Right lobe of liver (tissue), 6 donors: ENCODE measurements around the gene RIT2. TPM values are rescaled to one million over a fixed set of nuclear protein-coding genes. Genes with fewer than 3 reads are reported as not detected.

ENCODE experiments used
- ATAC-seq, 4 donors: fragments of 200-7000 bp; cut with Tn5 transposase; one replicate each; pipeline ENCODE4 v1.9.1; 2020; ENCODE audit warnings: mild to moderate bottlenecking in 4 of 4, moderate library complexity in 4 of 4
- DNase-seq, 3 donors: peaks; one replicate each; pipeline ENCODE4 v3.0.0-alpha.2; 2020
- H3K27ac ChIP-seq, 3 donors: fragments of 200-600 bp; one replicate each; pipeline ENCODE4 v1.8.0; 2022
- H3K27me3 ChIP-seq, 2 donors: fragments of 200-600 bp; one replicate each; pipeline ENCODE4 v1.8.0; 2022
- H3K36me3 ChIP-seq, 4 donors: fragments of 200-600 bp; sonication (generic) in 1 of 4; one replicate each; pipeline versions ENCODE4 v1.5.1 to v1.8.0; 2017 to 2022; ENCODE audit warnings: control low read depth in 1 of 4
- H3K4me1 ChIP-seq, 4 donors: fragments of 200-600 bp; sonication (generic) in 1 of 4; one replicate each; pipeline versions ENCODE4 v1.5.1 to v1.8.0; 2017 to 2022; ENCODE audit warnings: control low read depth in 1 of 4
- H3K4me3 ChIP-seq, 3 donors: fragments of 200-600 bp; one replicate each; pipeline ENCODE4 v1.8.0; 2022
- H3K9me3 ChIP-seq, 4 donors: fragments of 200-600 bp; sonication (generic) in 1 of 4; one replicate each; pipeline versions ENCODE4 v1.5.1 to v1.8.0; 2017 to 2022; ENCODE audit warnings: control low read depth in 1 of 4
- POLR2A ChIP-seq: fragments of 450-650 bp; IDR thresholded peaks from one replicate; pipeline ENCODE4 v1.6.1; 2017; ENCODE audit warnings: antibody characterized with exemption, mild to moderate bottlenecking
- WGBS: methylation state at CpG from one replicate; pipeline ENCODE4 v1.1.6; 2018; ENCODE audit warnings: low coverage, low lambda C conversion rate; ENCODE audit not compliant: insufficient coverage; ENCODE audit errors: missing lambda C conversion rate; 5-methylcytosine and 5-hydroxymethylcytosine counted together
- intact Hi-C, 2 donors: fragments of 100-400 bp; cut with DNase I; formaldehyde crosslinking; loops; one replicate each; pipeline versions ENCODE4 v1.11.2 to v1.14.1; 2022
- total RNA-seq, 6 experiments: library from RNA; depleted of rRNA in 2 of 6; stranded (reverse); fragments of >200 nt in 2 of 6; fragmentation: NEBNext Ultra II Directional in 3 of 6; extraction: Animal tissue kit (Norgen Biotek cat#: 25700) in 3 of 6; gene quantifications; one replicate each; pipeline versions ENCODE4 v1.1.0 to v1.2.4, GENCODE V29; 2016 to 2023
- TF ChIP-seq, protein P1 (sequence below), 4 donors: fragments of 200-600 bp in 3 of 4; fragments of 450-650 bp in 1 of 4; IDR thresholded peaks; one replicate each; pipeline versions ENCODE4 v1.5.1 to v1.8.0; 2016 to 2022; ENCODE audit warnings: antibody characterized with exemption in 4 of 4, mild to moderate bottlenecking in 2 of 4
- donor health status: DM: no; HTN: yes; CAD: no.
- donor health status: DM: no; HTN: no; CAD: no.
- donor health status: DM: no; HTN: no; CAD: no.
- donor health status: DM: no; HTN: yes; CAD: no.
- donor health status: DM: no; HTN: yes; CAD: no.

RIT2 gene
- total RNA-seq, 6 experiments from 2014 or later, result not detected

DNA sequence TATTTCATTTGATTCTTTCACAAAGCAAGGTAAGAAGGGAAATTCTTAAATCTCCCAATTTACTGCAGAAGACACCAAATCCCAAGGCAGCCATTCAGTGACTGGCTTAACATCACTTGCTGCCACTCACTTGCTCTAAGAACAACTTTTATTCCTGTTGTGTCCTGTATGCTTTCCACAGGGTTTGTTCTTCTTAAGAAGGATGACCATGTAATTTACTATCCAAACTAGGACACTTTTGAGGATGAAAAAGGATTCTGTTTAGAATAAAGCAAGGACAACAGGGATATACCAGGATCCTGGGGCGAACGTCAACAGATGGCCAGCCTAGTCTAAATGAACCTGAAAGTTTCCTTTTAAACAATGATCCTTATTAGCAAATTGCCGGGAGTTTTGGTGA is 34.8 kb downstream of the RIT2 start:
- Histone ChIP-seq H3K27ac (no peak overlapping the region), H3K36me3 (no peaks in the 10 kb centered on the region), H3K27me3 (no peaks in the 10 kb centered on the region), H3K9me3 (no peaks in the 10 kb centered on the region), H3K4me1 (no peaks in the 10 kb centered on the region), H3K4me3 (no peak overlapping the region)
- WGBS, result 41% methylated on average over 3 of the region's 3 CpGs
- DNase-seq (no peak), ATAC-seq (no peak)
- no peak for TF ChIP-seq POLR2A
- TF ChIP-seq, protein P1, sequence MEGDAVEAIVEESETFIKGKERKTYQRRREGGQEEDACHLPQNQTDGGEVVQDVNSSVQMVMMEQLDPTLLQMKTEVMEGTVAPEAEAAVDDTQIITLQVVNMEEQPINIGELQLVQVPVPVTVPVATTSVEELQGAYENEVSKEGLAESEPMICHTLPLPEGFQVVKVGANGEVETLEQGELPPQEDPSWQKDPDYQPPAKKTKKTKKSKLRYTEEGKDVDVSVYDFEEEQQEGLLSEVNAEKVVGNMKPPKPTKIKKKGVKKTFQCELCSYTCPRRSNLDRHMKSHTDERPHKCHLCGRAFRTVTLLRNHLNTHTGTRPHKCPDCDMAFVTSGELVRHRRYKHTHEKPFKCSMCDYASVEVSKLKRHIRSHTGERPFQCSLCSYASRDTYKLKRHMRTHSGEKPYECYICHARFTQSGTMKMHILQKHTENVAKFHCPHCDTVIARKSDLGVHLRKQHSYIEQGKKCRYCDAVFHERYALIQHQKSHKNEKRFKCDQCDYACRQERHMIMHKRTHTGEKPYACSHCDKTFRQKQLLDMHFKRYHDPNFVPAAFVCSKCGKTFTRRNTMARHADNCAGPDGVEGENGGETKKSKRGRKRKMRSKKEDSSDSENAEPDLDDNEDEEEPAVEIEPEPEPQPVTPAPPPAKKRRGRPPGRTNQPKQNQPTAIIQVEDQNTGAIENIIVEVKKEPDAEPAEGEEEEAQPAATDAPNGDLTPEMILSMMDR (IDR thresholded peaks at IDR 0.05), result no peak
- intact Hi-C loops, result no loop called here

DNA sequence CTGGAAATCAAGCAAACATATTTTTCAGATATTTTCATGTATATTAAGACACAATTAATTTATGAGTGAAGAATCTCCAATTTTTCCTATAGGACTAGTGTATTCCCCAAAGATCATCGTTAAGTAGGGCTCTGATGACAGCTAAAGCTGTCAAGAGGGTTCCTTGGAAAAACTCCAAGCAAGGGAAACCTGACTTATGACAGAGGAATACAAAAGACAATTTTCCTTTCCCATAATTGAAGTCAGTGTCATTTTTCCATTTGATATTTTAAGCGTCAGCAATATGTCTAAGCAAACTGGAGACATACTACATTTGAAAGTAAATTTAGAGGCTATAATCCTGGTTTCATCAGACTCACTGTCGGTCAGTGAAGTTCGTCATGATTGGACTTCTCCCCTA is 36.1 kb downstream of the RIT2 start:
- H3K27me3 ChIP-seq, result no peaks in the 10 kb centered on the region
- H3K36me3 ChIP-seq, result no peaks in the 10 kb centered on the region
- H3K9me3 ChIP-seq, result no peaks in the 10 kb centered on the region
- no peak for ATAC-seq
- DNase-seq, result no peak
- TF ChIP-seq, protein P1 (IDR thresholded peaks at IDR 0.05), result no peak
- TF ChIP-seq POLR2A, result no peak
- H3K27ac ChIP-seq, result no peak overlapping the region
- 57% methylated on average over 4 of the region's 4 CpGs for WGBS
- no peak overlapping the region for H3K4me3 ChIP-seq
- H3K4me1 ChIP-seq, result no peaks in the 10 kb centered on the region
- intact Hi-C loops, result no loop called here

GRCh38 chr18:43078478-43079092 is 36.9 kb downstream of the RIT2 start:
- Histone ChIP-seq H3K27me3 (no peaks in the 10 kb centered on the region), H3K9me3 (no peaks in the 10 kb centered on the region), H3K4me3 (no peak overlapping the region), H3K4me1 (no peaks in the 10 kb centered on the region), H3K27ac (no peak overlapping the region), H3K36me3 (no peaks in the 10 kb centered on the region)
- DNase-seq, result no peak
- intact Hi-C loops, result no loop called here
- no peak for TF ChIP-seq POLR2A
- TF ChIP-seq, protein P1 (IDR thresholded peaks at IDR 0.05), result no peak
- no peak for ATAC-seq
- WGBS, result 46% methylated on average over 6 of the region's 7 CpGs

DNA sequence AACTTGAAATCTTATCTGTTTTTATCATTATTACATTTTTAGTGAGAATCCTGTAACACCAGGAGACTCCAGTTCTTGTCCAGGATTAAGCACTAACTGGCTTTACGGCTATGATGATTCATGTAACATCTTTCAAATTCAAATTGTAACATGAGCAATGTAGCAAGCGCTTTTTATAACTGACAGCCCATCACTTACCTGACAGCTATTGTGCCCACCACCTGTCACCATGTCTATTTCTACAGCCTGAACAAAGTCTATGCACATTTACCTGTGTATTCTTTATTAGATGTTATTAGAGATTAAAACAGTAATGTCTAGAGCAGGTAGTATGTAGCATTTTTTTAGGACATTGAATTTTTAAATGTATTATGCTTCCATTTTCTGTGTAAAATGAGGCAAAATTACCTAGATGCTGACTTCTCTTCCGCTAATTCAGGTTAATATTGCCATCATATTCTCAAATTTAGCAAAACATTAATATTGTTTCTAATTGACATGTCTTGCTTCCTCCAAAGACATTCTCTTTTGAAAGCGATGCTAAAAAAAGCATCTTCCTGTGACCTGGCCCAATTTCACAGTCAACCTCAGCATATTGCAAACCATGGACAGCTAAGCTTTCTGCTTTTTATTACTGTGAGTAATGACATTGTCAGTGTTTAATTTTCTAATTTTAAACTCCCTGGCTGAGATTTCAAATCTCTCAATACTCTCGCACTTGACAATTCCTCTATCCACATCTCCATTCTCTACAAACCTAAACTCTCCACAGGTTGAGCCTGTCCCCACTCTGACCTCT is 37.8 kb downstream of the RIT2 start:
- 53% methylated on average over 5 of the region's 5 CpGs for WGBS
- H3K27me3 ChIP-seq, result no peaks in the 10 kb centered on the region
- TF ChIP-seq, protein P1 (IDR thresholded peaks at IDR 0.05), result no peak
- no peak for TF ChIP-seq POLR2A
- ATAC-seq (no peak), DNase-seq (no peak)
- no peaks in the 10 kb centered on the region for H3K4me1 ChIP-seq
- H3K27ac ChIP-seq, result no peak overlapping the region
- H3K4me3 ChIP-seq, result no peak overlapping the region
- no peaks in the 10 kb centered on the region for H3K9me3 ChIP-seq
- intact Hi-C loops, result no loop called here
- H3K36me3 ChIP-seq, result no peaks in the 10 kb centered on the region
